Measurements from ENCODE around the gene FOXK2.

FOXK2 gene

DNA sequence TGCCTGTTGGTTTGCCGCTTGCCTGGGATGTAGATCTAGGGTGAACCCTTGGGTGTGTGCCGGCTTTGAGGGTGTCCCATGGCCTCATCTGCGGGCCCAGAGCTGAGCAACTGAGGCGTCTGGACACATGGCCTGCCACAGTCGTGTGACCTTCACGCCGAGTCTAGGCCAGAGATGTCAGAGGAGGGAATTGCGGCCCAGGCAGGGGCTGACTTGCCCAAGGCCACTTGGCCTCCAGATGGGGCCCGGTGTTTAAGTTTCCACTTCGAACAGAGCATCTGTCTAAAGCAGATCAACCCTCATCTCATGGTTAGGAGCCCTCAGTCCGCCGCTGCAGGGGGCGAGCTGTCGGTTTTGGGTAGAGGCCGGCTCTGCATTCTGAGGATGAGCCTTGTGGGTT is 28.0 kb upstream of the FOXK2 start:
- intact Hi-C loops (cut with DNase I; ENCODE audit: low total_unique reads): loop anchor here (5.0 kb wide), 1 partner anchor 39 kb away; the partner anchor contains the start of gene CYBC1
- TF ChIP-seq, protein P1, sequence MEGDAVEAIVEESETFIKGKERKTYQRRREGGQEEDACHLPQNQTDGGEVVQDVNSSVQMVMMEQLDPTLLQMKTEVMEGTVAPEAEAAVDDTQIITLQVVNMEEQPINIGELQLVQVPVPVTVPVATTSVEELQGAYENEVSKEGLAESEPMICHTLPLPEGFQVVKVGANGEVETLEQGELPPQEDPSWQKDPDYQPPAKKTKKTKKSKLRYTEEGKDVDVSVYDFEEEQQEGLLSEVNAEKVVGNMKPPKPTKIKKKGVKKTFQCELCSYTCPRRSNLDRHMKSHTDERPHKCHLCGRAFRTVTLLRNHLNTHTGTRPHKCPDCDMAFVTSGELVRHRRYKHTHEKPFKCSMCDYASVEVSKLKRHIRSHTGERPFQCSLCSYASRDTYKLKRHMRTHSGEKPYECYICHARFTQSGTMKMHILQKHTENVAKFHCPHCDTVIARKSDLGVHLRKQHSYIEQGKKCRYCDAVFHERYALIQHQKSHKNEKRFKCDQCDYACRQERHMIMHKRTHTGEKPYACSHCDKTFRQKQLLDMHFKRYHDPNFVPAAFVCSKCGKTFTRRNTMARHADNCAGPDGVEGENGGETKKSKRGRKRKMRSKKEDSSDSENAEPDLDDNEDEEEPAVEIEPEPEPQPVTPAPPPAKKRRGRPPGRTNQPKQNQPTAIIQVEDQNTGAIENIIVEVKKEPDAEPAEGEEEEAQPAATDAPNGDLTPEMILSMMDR (IDR thresholded peaks at IDR 0.05): no peak
- peaks cover 0 to 60% (median 32%) of the 10 kb centered on the region in 4 donors for H3K4me1 ChIP-seq
- DNase-seq: no peak
- no peaks in the 10 kb centered on the region for H3K9me3 ChIP-seq
- peaks cover 7 to 22% (median 16%) of the 10 kb centered on the region in 3 donors for H3K36me3 ChIP-seq
- no peak overlapping the region for H3K27ac ChIP-seq
- no peak overlapping the region for H3K4me3 ChIP-seq
- H3K27me3 ChIP-seq: no peaks in the 10 kb centered on the region

DNA sequence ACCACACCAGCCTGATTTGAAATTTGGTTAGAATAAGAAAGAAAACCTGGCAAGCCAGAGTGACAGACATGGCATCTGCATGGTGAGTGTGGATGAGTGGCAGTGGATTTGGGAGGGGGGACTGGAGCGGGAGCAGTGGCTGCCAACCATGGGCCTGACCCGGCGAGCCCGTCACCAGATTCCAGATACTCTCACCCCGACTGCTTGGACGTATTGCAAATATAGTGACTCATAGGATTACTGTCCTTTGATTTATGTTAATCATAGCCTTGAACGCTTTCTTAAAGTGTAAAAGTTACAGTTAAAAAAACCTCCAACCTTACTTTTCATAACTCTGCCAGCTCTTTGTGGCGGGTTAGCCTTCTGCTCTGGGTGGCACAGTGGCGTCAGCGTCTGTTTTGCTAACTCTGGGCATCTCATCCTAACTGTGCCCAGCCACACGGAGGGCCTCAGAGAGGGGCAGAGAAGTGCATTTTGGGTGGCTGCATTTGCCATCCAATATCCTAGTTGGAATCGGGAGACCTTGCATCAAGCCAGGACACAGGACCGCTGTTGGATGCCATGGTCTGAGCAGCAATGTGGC is 26.8 kb upstream of the FOXK2 start:
- peaks cover 0 to 10% (median 4%) of the 10 kb centered on the region in 3 donors for H3K36me3 ChIP-seq
- H3K4me3 ChIP-seq: no peak overlapping the region
- H3K9me3 ChIP-seq: no peaks in the 10 kb centered on the region
- H3K27ac ChIP-seq: peak overlapping the region; percentile 93 to 94
- intact Hi-C loops (cut with DNase I; ENCODE audit: low total_unique reads): loop anchor here (5.0 kb wide), 1 partner anchor 40 kb away; the partner anchor contains the start of gene CYBC1
- TF ChIP-seq, protein P1 (IDR thresholded peaks at IDR 0.05): no peak
- no peaks in the 10 kb centered on the region for H3K27me3 ChIP-seq
- DNase-seq: no peak
- H3K4me1 ChIP-seq: peaks cover 0 to 64% (median 36%) of the 10 kb centered on the region in 4 donors

DNA sequence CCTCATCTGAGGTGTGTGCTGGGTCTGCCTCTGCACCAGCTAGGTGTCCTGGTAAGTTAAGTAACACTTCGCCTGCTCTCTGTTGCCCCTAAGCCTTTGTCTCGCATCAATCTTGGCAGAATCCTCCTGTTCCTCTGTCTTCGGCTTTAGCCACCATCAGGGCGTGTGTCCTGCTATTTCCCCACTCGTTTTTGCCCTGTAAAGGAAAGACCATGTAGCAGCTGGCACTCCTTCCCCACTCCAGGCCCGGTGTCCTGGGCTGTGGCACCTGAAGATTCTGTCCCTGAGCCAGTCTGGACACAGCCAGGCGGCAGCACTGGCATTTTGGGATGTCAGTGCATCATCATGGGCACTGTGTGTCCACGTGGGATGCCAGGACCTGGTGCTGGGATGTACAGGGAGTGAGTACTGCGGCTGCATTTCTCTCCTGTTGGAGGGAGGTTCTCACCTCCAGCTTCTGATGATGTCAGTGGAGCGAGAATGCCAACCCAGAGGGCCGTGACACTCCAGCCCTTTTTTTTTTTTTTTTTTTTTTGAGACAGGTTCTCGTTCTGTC is 26.2 kb upstream of the FOXK2 start:
- H3K9me3 ChIP-seq: no peaks in the 10 kb centered on the region
- H3K4me1 ChIP-seq: peaks cover 0 to 65% (median 36%) of the 10 kb centered on the region in 4 donors
- TF ChIP-seq, protein P1 (IDR thresholded peaks at IDR 0.05): no peak
- no peak for DNase-seq
- intact Hi-C loops (cut with DNase I; ENCODE audit: low total_unique reads): loop anchor here (5.0 kb wide), 1 partner anchor 41 kb away; the partner anchor contains the start of gene CYBC1
- peak overlapping the region; percentile 93 to 94 for H3K27ac ChIP-seq
- no peaks in the 10 kb centered on the region for H3K27me3 ChIP-seq
- no peak overlapping the region for H3K4me3 ChIP-seq
- H3K36me3 ChIP-seq: peaks cover 0 to 4% (median 0%) of the 10 kb centered on the region in 3 donors

DNA sequence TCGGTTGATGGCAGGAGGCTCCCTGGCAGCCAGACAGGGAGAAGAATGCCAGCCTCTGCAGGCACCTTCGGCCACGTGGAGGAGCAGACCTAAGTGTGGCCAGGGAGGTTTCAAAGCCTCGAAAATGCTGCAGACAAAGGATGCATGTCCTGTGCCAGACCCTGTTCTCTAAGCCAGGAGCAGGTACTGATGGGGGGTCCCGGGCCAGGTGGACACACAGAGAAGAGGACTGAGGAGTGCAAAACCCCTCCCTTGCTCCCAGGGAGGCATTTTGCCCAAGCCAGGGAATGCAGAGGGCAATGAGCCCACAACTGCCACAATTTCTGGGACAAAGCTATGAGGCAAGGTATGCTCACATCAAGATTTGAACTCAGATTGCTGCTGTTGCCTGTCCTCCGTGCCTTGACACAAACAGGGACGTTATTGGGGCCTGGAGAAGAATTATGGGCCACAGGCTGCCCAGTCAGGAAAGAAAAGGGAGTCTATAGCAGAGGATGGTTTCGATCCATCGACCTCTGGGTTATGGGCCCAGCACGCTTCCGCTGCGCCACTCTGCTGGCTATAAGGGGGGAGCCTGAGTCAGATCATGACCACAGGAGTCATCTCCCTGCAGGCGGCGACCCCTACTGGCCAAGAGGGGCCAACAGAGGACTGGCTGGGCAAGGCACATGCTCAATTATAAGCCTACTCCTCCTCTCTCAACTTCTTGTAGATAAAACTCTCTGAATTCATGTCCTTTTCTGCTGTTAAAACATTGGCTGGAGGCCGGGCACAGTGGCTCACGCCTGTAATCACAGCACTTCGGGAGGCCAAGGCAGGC is 25.1 kb upstream of the FOXK2 start:
- peaks cover 0 to 57% (median 27%) of the 10 kb centered on the region in 4 donors for H3K4me1 ChIP-seq
- H3K9me3 ChIP-seq: no peaks in the 10 kb centered on the region
- DNase-seq: peak; percentile 95
- H3K36me3 ChIP-seq: no peaks in the 10 kb centered on the region
- intact Hi-C loops (cut with DNase I; ENCODE audit: low total_unique reads): loop anchor here (5.0 kb wide), 1 partner anchor 42 kb away; the partner anchor contains the start of gene CYBC1
- H3K27ac ChIP-seq: peak overlapping the region; percentile 93 to 94
- no peaks in the 10 kb centered on the region for H3K27me3 ChIP-seq
- TF ChIP-seq, protein P1 (IDR thresholded peaks at IDR 0.05): peak; percentile 86 to 98
- H3K4me3 ChIP-seq: no peak overlapping the region

DNA sequence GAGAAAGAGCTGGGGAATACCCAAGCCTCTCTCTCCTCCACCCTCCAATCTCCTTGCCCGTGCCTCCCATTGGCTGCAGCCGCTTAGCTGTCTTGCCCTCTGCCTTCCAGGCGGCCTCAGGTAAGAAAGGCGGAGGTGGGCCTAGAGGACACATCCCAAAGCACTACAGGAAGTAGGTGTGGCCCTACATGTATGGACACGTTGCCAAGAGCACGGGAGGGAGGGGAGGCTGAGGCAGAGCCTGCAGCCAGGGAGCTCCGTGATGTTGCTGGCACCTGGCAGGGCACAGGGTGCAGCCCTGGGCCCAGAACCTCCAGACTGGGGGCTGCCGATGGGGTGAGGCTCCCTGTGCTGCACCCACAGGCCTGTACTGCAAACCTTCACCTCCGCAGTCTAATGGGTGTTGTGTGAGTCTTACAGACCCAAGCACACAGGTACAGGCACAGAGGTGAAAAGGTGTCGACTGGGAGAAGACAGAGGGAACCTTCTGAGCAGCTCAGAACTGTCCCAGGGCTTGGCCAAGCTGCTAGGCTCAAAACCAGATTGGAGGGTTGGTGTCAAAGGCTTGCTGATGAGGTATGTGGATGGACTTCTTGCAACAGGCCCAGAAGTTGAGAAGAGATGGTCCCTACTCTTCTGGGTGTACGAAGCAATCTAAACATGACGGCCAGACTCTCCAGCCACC is 23.5 kb upstream of the FOXK2 start:
- TF ChIP-seq, protein P1 (IDR thresholded peaks at IDR 0.05): no peak
- Histone ChIP-seq H3K9me3 (no peaks in the 10 kb centered on the region), H3K27me3 (no peaks in the 10 kb centered on the region), H3K4me1 (peaks cover 0 to 51% (median 23%) of the 10 kb centered on the region in 4 donors), H3K27ac (peak overlapping the region; percentile 93 to 94), H3K36me3 (no peaks in the 10 kb centered on the region), H3K4me3 (peak overlapping the region in 1 of 2 donors; percentile 91)
- DNase-seq: no peak
- intact Hi-C loops (cut with DNase I; ENCODE audit: low total_unique reads): no loop called here
